Right lobe of liver (tissue), 4 donors: ENCODE data around the gene CABP2.

Experiments used
- POLR2A ChIP-seq: fragments of 450-650 bp; IDR thresholded peaks from one replicate; pipeline ENCODE4 v1.6.1; 2017; ENCODE audit warnings: antibody characterized with exemption, mild to moderate bottlenecking
- TF ChIP-seq, protein P1 (sequence below), 4 donors: fragments of 200-600 bp in 3 of 4; fragments of 450-650 bp in 1 of 4; IDR thresholded peaks; one replicate each; pipeline versions ENCODE4 v1.5.1 to v1.8.0; 2016 to 2022; ENCODE audit warnings: antibody characterized with exemption in 4 of 4, mild to moderate bottlenecking in 2 of 4
- donor health status: DM: no; HTN: no; CAD: no.
- donor health status: DM: no; HTN: no; CAD: no.
- donor health status: DM: no; HTN: yes; CAD: no.

GRCh38 chr11:67528376-67528775 lies 5.1 kb upstream of the CABP2 start:
- TF ChIP-seq, protein P1, sequence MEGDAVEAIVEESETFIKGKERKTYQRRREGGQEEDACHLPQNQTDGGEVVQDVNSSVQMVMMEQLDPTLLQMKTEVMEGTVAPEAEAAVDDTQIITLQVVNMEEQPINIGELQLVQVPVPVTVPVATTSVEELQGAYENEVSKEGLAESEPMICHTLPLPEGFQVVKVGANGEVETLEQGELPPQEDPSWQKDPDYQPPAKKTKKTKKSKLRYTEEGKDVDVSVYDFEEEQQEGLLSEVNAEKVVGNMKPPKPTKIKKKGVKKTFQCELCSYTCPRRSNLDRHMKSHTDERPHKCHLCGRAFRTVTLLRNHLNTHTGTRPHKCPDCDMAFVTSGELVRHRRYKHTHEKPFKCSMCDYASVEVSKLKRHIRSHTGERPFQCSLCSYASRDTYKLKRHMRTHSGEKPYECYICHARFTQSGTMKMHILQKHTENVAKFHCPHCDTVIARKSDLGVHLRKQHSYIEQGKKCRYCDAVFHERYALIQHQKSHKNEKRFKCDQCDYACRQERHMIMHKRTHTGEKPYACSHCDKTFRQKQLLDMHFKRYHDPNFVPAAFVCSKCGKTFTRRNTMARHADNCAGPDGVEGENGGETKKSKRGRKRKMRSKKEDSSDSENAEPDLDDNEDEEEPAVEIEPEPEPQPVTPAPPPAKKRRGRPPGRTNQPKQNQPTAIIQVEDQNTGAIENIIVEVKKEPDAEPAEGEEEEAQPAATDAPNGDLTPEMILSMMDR (IDR thresholded peaks at IDR 0.05): no peak
- TF ChIP-seq POLR2A: no peak
